Smooth muscle cell of trachea (primary cell): ENCODE measurements around the gene ADPGK. TPM values are rescaled to one million over a fixed set of nuclear protein-coding genes. Genes with fewer than 3 reads are reported as not detected.

ENCODE experiments used
- total RNA-seq: library from RNA; depleted of rRNA; stranded (reverse); fragments of >200 nt; gene quantifications from 2 replicates; pipeline ENCODE4 v1.2.1, GENCODE V29; 2014

Gene ADPGK
- 61.2 and 74.8 TPM in 2 replicates for total RNA-seq

DNA sequence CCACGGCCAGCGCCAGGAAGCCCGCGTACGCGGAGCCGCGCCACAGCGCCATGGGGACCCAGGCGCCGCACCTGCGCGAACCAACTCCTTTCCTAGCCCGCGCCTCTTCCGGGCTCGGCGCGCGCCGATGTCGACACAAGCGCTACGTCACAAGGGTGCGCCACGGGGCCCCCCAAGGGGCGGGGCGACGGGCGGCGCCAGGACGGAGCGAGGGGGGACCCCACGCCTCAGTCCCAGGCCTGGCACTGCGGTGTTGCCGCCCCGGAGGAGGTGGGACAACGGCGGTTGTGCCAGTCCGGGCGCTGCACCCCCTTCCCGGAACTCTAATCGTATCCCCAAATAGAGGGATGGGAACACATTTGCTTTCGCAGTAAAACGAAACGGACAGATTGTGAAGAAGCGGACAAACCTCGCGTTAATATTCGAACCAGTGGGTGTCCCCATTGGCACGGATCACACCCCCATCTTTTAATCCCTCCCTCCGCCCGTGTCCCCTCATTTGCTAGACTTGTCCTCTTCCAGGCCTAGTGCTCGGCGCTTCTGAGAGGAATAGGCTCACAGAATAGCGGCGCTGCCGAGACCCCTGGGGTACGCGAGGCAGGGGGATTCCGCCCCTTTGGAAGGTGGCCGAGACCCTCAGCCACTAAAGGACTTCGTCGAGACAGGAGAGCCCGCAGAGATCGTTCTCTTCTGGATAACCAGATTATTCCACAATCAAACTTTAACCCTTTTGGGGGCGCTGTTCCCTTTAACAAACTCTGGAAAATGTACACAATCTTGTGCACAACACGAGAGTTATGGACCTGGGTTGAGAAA is at the start of gene ADPGK:
Gene ADPGK, minus strand, starts transcription at position 119 of the 816 bp plus-strand sequence. Its CDS starts 67 bp downstream, at position 52.

Other genes with a start within 250 kb of the ADPGK start
- not detected in 2 replicates for gene GOLGA6B, start 129.1 kb downstream of the ADPGK start, total RNA-seq
- gene HIGD2B, start 97.6 kb downstream of the ADPGK start, total RNA-seq = 0.15 TPM in 1 of 2 replicates, not detected in the other
- 30.4 and 82.8 TPM in 2 replicates for gene BBS4, start 97.6 kb downstream of the ADPGK start, total RNA-seq